H1 (cell line): Measurements from ENCODE around the gene JAK2. TPM values are rescaled to one million over a fixed set of nuclear protein-coding genes. Genes with fewer than 3 reads are reported as not detected.

Experiments
- CTCF ChIA-PET: fragments of 300-600 bp; sonication (Branson Sonifier 250); formaldehyde crosslinking; loops from one replicate; lab custom pipeline; 2021; ENCODE audit not compliant: partially characterized antibody; lab: Charles Lee
- POLR2A ChIA-PET: fragments of 300-600 bp; sonication (Branson Sonifier 250); formaldehyde crosslinking; loops from one replicate; lab custom pipeline; 2021; ENCODE audit warnings: inconsistent platforms; ENCODE audit not compliant: partially characterized antibody; lab: Charles Lee
- DNase-seq, 2 experiments: peaks; one replicate each; pipeline versions ENCODE4 v3.0.0 to v3.0.0-alpha.2; 2010 to 2022; ENCODE audit warnings: low spot score in 2 of 2, low read depth in 1 of 2, mixed read lengths in 1 of 2
- FAIRE-seq: peaks from 2 replicates; lab custom pipeline; 2011; peaks lifted over from hg19 to GRCh38; lab: Jason Lieb, UNC
- H2AFZ ChIP-seq: 2 replicates; pipeline ENCODE4 v1.8.1; 2012; ENCODE audit warnings: low read length, inconsistent platforms
- H2AK5ac ChIP-seq: 2 replicates; pipeline ENCODE4 v1.6.1; 2013; ENCODE audit warnings: low read depth, low read length
- H2BK120ac ChIP-seq: replicated peaks from 2 replicates; pipeline ENCODE3; 2013; ENCODE audit warnings: low read depth, low read length, inconsistent platforms
- H2BK12ac ChIP-seq: 2 replicates; pipeline ENCODE4 v1.6.1; 2013; ENCODE audit warnings: low read depth, low read length
- H2BK15ac ChIP-seq: 2 replicates; pipeline ENCODE4 v1.6.1; 2013; ENCODE audit warnings: low read length
- H2BK20ac ChIP-seq: 2 replicates; pipeline ENCODE4 v1.6.1; 2013; ENCODE audit warnings: low read length
- H2BK5ac ChIP-seq: 2 replicates; pipeline ENCODE4 v1.6.1; 2013; ENCODE audit warnings: low read depth, low read length
- H3K14ac ChIP-seq: 2 replicates; pipeline ENCODE4 v1.6.1; 2013; ENCODE audit warnings: inconsistent platforms; ENCODE audit not compliant: insufficient read length
- H3K18ac ChIP-seq: 2 replicates; pipeline ENCODE4 v1.6.1; 2013; ENCODE audit warnings: low read length; ENCODE audit errors: extremely low read depth
- H3K23ac ChIP-seq: 2 replicates; pipeline ENCODE4 v1.6.1; 2013; ENCODE audit warnings: inconsistent platforms; ENCODE audit not compliant: insufficient read length
- H3K23me2 ChIP-seq: 2 replicates; pipeline ENCODE4 v1.6.1; 2013; ENCODE audit warnings: low read depth, low read length
- H3K27ac ChIP-seq: 2 replicates; pipeline ENCODE4 v1.6.1; 2011; ENCODE audit warnings: low read depth, low read length, inconsistent platforms
- H3K27me3 ChIP-seq, 4 experiments: replicated peaks in 1 of 4; 1 replicate in 1 of 4; 2 replicates in 3 of 4; pipeline versions ENCODE4 v1.6.1 to v1.8.1; 2011 to 2013; ENCODE audit warnings: low read length in 3 of 4, mild to moderate bottlenecking in 3 of 4, inconsistent platforms in 2 of 4, mixed read lengths in 2 of 4, moderate library complexity in 1 of 4; ENCODE audit not compliant: control insufficient read depth in 3 of 4, insufficient read depth in 3 of 4; ENCODE audit errors: extremely low read depth in 1 of 4
- H3K36me3 ChIP-seq, 4 experiments: 2 replicates each; pipeline versions ENCODE4 v1.6.1 to v1.8.1; 2011 to 2013; ENCODE audit warnings: mild to moderate bottlenecking in 4 of 4, low read length in 3 of 4, moderate library complexity in 2 of 4, control low read depth in 1 of 4, inconsistent platforms in 1 of 4; ENCODE audit not compliant: insufficient read depth in 4 of 4, control insufficient read depth in 2 of 4
- H3K4ac ChIP-seq: replicated peaks from 2 replicates; pipeline ENCODE3; 2013; ENCODE audit warnings: low read length, low read depth, mixed read lengths, inconsistent platforms; ENCODE audit not compliant: insufficient read length
- H3K4me1 ChIP-seq, 4 experiments: replicated peaks in 1 of 4; 1 replicate in 1 of 4; 2 replicates in 3 of 4; pipeline versions ENCODE4 v1.6.1 to v1.8.1; 2011 to 2013; ENCODE audit warnings: low read length in 3 of 4, inconsistent platforms in 2 of 4, mixed read lengths in 1 of 4; ENCODE audit not compliant: insufficient read depth in 4 of 4, control insufficient read depth in 3 of 4
- H3K4me2 ChIP-seq, 2 experiments: 2 replicates each; pipeline versions ENCODE4 v1.6.1 to v1.8.1; 2011 to 2013; ENCODE audit warnings: low read depth in 2 of 2, low read length in 2 of 2, control low read depth in 1 of 2, inconsistent platforms in 1 of 2, mild to moderate bottlenecking in 1 of 2; ENCODE audit not compliant: insufficient read depth in 1 of 2
- H3K4me3 ChIP-seq, 4 experiments: fragments of 200-600, 300-600 bp in 1 of 4; sonication (generic), shearing (Covaris generic), sonication (Bioruptor Twin) in 1 of 4; 2 replicates each; pipeline versions ENCODE4 v1.5.1 to v1.8.1; 2011 to 2016; ENCODE audit warnings: low read length in 4 of 4, low read depth in 3 of 4, control low read depth in 2 of 4, inconsistent platforms in 2 of 4, mild to moderate bottlenecking in 2 of 4, mixed read lengths in 1 of 4, moderate library complexity in 1 of 4; ENCODE audit not compliant: insufficient read depth in 2 of 4; ENCODE audit errors: extremely low read depth in 1 of 4
- H3K56ac ChIP-seq: replicated peaks from 2 replicates; pipeline ENCODE3; 2013; ENCODE audit warnings: low read depth, mild to moderate bottlenecking, mixed read lengths, low read length, inconsistent platforms; ENCODE audit not compliant: insufficient read length
- H3K79me1 ChIP-seq: 2 replicates; pipeline ENCODE4 v1.6.1; 2013; ENCODE audit warnings: low read depth, low read length, control low read depth
- H3K79me2 ChIP-seq, 2 experiments: 2 replicates each; pipeline versions ENCODE4 v1.6.1 to v1.8.1; 2012 to 2013; ENCODE audit warnings: low read length in 2 of 2, mild to moderate bottlenecking in 2 of 2, inconsistent platforms in 1 of 2; ENCODE audit not compliant: insufficient read depth in 2 of 2, control insufficient read depth in 1 of 2
- H3K9ac ChIP-seq, 4 experiments: replicated peaks in 1 of 4; 1 replicate in 1 of 4; 2 replicates in 3 of 4; pipeline versions ENCODE4 v1.6.1 to v1.8.1; 2011 to 2013; ENCODE audit warnings: low read depth in 3 of 4, low read length in 3 of 4, control low read depth in 2 of 4, mild to moderate bottlenecking in 2 of 4, moderate library complexity in 2 of 4, inconsistent platforms in 1 of 4; ENCODE audit errors: extremely low read depth in 1 of 4
- H3K9me3 ChIP-seq, 2 experiments: 2 replicates each; pipeline versions ENCODE4 v1.6.1 to v1.8.1; 2012 to 2013; ENCODE audit warnings: mild to moderate bottlenecking in 2 of 2, moderate library complexity in 2 of 2, control low read depth in 1 of 2, inconsistent platforms in 1 of 2, low read depth in 1 of 2, low read length in 1 of 2, mixed read lengths in 1 of 2; ENCODE audit not compliant: insufficient read depth in 2 of 2
- H4K20me1 ChIP-seq, 2 experiments: replicated peaks in 1 of 2; 2 replicates each; pipeline versions ENCODE3 to v1.8.1; 2011 to 2013; ENCODE audit warnings: inconsistent platforms in 2 of 2, low read length in 2 of 2, mild to moderate bottlenecking in 1 of 2; ENCODE audit not compliant: insufficient read depth in 2 of 2, control insufficient read depth in 1 of 2
- H4K5ac ChIP-seq: 2 replicates; pipeline ENCODE4 v1.6.1; 2013; ENCODE audit warnings: low read length, low read depth, mixed read lengths, inconsistent platforms; ENCODE audit not compliant: insufficient read length
- H4K8ac ChIP-seq: 2 replicates; pipeline ENCODE4 v1.8.0; 2013; ENCODE audit warnings: mild to moderate bottlenecking, moderate library complexity, low read length, inconsistent platforms; ENCODE audit not compliant: insufficient read depth; ENCODE audit errors: extremely low read depth
- H4K91ac ChIP-seq: replicated peaks from 2 replicates; pipeline ENCODE3; 2013; ENCODE audit warnings: low read length, mixed read lengths, inconsistent platforms; ENCODE audit not compliant: insufficient read length
- EGR1 ChIP-seq: IDR thresholded peaks from 2 replicates; pipeline ENCODE4 v1.6.1; 2011; ENCODE audit warnings: low read depth, low read length, borderline replicate concordance
- WGBS, 2 experiments: shearing (Covaris generic) in 1 of 2; methylation state at CpG; one replicate each; pipeline versions ENCODE4 v1.1.6 to v1.1.7; 2013 to 2015; ENCODE audit warnings: low lambda C conversion rate in 2 of 2, mixed read lengths in 2 of 2, inconsistent platforms in 1 of 2, low coverage in 1 of 2, missing lambda C conversion rate in 1 of 2; ENCODE audit not compliant: insufficient replicate concordance in 2 of 2, insufficient coverage in 1 of 2, insufficient read length in 1 of 2; ENCODE audit errors: extremely low coverage in 1 of 2, missing lambda C conversion rate in 1 of 2; 5-methylcytosine and 5-hydroxymethylcytosine counted together
- polyA plus RNA-seq, 7 experiments: library from polyadenylated mRNA; depleted of rRNA in 3 of 7; stranded (reverse) in 5 of 7; unstranded in 2 of 7; fragments of >200 nt in 5 of 7; fragments of 200-250 nt in 2 of 7; gene quantifications; 1 replicate in 5 of 7; 2 replicates in 1 of 7; 4 replicates in 1 of 7; pipeline versions ENCODE4 v1.2.1 to v1.2.3, GENCODE V29; 2011 to 2013; ENCODE audit warnings: missing spikeins in 2 of 7, mixed read lengths in 2 of 7
- total RNA-seq: library from RNA; stranded (reverse); fragmentation: NEBNext Ultra II Directional; extraction: Animal tissue kit (Norgen Biotek cat#: 25700); gene quantifications from 2 replicates; pipeline ENCODE4 v1.2.1, GENCODE V29; 2021

The JAK2 gene
- total and polyA plus RNA-seq, 2 of the 8 experiments (the other 6 are each of a cell fraction or from before 2014, with no cell fraction given), result 0.50 to 2.1 TPM

DNA sequence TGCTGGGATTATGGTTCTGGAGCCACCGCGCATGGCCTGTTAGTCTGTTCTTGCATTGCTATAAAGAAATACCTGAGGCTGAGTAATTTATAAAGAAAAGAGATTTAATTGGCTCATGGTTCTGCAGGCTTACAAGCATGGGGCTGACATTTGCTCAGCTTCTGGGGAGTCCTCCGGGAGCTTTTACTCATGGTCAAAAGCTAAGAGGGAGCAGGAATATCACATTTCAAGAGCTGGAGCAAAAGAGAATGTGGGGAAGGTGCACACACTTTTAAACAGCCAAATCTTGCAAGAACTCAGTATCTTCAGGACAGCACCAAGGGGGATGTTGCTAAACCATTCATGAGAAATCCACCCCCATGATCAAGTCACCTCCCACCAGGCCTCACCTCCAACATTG, 12.1 kb downstream of the JAK2 start:
- Histone ChIP-seq H3K9me3 (peaks cover 0 to 4% of the 10 kb centered on the region in 2 experiments; a peak in 2 of 4 replicates), H2BK120ac (no peak overlapping the region), H3K36me3 (peaks cover 0 to 3% (median 0%) of the 10 kb centered on the region in 4 experiments; a peak in 2 of 8 replicates), H4K20me1 (no peaks in the 10 kb centered on the region), H3K27ac (no peak overlapping the region), H3K79me1 (no peaks in the 10 kb centered on the region), H2BK12ac (no peak overlapping the region), H4K5ac (no peak overlapping the region), H3K14ac (no peak overlapping the region), H3K23me2 (no peaks in the 10 kb centered on the region), H2AFZ (no peak overlapping the region), H3K79me2 (no peaks in the 10 kb centered on the region), H3K4me2 (no peak overlapping the region), H3K56ac (no peak overlapping the region), H4K8ac (no peak overlapping the region), H2AK5ac (no peak overlapping the region), H2BK20ac (no peak overlapping the region), H3K4ac (no peak overlapping the region), H4K91ac (no peak overlapping the region), H3K18ac (no peak overlapping the region), H2BK5ac (no peak overlapping the region), H3K27me3 (no peaks in the 10 kb centered on the region), H3K4me3 (no peak overlapping the region), H3K9ac (no peak overlapping the region), H2BK15ac (no peak overlapping the region), H3K23ac (no peak overlapping the region), H3K4me1 (peaks cover 0 to 4% (median 1%) of the 10 kb centered on the region in 4 experiments; a peak in 2 of 7 replicates)
- POLR2A ChIA-PET, result no interaction called here
- WGBS, 2 experiments, result 82% methylated on average over 3 of the region's 3 CpGs; no CpG with 5 or more reads in 1 of the 2 experiments
- DNase-seq (no peak), FAIRE-seq (no peak)
- CTCF ChIA-PET, result interaction anchor here (1.1 kb wide), 1 partner anchor 200 kb away, joined by 3 read pairs; no protein-coding TSS in a partner anchor
- TF ChIP-seq EGR1, result no peak
